ENCODE measurements around the gene ZNF579.
"Not testable (repeated sequence)": the region's sequence is repeated elsewhere in the genome, so short reads cannot be mapped to it uniquely, and the experiment has no call there.

- not testable (repeated sequence) for TF ChIP-seq ZNF646 (CRISPR knock-in tag; IDR thresholded peaks at IDR 0.05); TOE1 (CRISPR knock-in tag; IDR thresholded peaks at IDR 0.05); CHD2 (IDR thresholded peaks at IDR 0.05; ENCODE audit: low read depth, low read length); POLR2A (IDR thresholded peaks at IDR 0.05; ENCODE audit: insufficient read depth in 1 of 2, low read depth in 2 of 2, low read length in 2 of 2); TAF1 (CRISPR knock-in tag; IDR thresholded peaks at IDR 0.05); ATAD3A (CRISPR knock-in tag; IDR thresholded peaks at IDR 0.05); ZKSCAN8 (CRISPR knock-in tag; IDR thresholded peaks at IDR 0.05; ENCODE audit: borderline replicate concordance); MYC (CRISPR knock-in tag; IDR thresholded peaks at IDR 0.05; ENCODE audit: borderline replicate concordance); MAX (IDR thresholded peaks at IDR 0.05)
Measured at GRCh38 chr19:55573929-55574328, 6.7 kb downstream of the ZNF579 start.
